Measurements from ENCODE around the gene CCDC27.
A peak's percentile ranks its signal among the peaks of the same experiment; 100 is the strongest.

CCDC27 gene

DNA sequence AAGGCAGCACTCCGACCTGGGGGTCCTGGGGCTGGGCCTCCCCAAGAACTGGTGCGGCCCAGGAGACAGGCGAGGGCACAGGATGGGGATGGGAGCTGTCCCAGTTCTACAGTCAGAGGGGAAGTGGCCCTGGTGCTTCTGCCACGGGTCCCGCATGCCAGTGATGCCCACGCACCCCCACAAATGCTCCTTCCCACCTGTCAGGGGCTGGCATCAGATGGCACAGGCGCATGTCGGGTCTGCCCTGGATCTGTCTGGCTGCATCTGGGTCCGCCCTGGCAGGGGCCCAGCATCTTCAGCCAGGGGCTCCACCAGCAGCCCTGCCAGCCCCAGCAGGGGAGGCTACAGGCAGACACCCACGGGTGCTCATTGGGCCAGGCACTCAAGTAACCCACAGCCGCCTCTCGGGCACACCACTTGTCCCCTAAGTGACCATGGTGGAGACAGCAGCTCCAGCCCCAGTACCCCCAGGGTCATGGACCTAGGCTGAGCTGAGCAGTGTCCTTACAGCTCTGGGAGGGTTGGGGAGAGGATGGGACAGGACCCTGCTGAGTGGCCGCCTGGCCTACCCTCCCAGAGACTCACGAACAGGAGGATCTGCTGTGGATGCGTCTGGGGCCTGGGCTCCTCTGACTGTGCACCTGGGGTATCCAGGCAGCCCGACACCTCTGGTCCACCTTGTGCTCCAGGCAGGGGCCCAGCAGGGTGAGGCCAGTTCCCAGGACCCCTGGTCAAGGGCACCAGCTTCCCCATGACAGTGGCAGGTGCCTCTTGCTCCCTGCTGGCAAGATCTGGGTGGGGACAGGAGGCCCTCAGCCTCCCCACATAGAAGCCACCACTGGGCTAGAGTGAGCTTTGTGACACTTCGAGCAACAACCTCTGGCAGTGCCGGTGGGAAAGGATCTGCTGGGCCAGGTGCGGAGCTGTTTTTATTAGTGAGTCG, 25.7 kb downstream of the CCDC27 start:
- DNase-seq, result no peak

DNA sequence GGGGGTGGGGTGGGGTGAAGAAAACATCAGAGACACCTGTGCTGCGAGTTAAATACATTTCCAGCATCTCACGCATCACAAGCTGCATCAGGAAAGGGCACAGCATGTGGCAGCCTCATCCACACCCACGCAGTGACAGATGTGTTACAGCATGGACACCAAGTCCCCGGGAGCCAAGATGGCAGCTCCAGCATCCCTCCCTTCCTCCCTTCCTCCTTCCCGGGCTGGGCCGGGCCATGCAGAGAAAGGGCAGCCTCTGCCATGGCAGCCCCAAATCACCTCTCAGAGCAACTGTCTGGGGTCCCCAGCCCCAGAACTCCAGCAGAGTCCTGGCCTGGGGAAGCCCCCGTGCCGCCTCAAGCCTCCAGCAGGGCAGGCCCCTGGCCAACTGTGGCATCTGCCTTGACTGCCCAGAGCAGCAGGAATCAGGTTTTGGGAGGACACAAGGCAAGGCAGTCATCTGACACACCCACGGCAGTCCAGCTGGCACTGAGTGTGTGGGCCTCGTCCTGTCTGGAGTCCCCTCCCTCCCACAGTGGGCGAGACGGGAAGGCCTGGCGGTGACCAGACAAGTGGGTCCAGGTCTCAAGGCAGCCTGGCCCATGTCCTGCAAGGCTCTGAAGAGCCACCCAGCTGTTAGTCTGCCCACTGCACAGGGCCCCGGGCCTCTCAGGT, 26.5 kb downstream of the CCDC27 start:
- peak; percentile 27 for DNase-seq

DNA sequence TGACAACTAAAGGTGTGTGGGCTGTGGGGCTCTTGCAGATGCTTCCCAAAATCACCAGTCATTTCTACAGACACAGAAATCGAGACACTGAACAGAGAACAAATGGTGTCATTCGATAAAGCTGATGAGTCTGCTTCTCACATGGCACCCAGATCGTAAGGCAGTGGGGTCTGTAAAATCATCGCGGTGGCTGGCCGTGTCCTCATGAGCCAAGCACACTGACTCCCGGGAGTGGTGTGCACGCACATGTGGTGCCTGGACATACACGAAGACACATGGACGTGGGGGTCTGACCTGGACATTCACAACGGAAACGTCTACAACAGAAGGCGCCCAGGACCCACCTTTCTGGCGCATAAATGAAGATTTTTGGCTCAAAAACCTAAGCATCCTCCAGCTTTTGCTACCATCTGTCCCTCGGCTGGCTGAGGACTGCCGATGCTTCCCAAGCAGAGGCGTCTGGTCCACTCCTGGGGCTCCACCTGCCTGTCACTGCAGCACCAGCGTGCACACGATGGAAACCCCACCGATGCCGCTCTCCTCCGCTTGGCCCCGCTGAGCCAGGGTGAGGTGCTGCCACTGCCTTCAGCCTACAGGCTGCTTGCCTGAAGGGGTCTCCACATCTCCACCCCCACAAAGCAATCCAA, 27.1 kb downstream of the CCDC27 start:
- no peak for DNase-seq

DNA sequence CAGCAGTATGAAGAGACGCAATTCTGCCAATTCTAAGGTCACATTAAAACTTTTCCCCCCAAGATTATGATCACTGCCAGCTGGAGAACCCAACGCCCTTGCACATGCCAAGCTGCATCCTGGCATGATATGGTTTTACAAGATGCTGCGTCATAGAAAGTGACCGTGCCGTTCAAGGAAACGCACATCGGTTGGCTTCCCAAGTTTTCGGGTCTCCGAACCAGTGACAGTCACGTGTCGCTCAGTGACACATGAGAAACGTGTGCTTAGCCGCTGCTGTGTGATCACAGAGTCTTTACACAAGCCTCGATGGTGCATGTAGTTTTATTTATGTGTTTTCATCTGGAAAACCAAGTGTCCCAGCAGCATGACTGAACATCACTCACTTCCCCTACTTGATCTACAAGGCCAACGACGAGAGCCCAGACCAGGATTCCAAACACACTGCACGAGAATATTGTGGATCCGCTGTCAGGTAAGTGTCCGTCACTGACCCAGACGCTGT, 27.7 kb downstream of the CCDC27 start:
- no peak for DNase-seq

DNA sequence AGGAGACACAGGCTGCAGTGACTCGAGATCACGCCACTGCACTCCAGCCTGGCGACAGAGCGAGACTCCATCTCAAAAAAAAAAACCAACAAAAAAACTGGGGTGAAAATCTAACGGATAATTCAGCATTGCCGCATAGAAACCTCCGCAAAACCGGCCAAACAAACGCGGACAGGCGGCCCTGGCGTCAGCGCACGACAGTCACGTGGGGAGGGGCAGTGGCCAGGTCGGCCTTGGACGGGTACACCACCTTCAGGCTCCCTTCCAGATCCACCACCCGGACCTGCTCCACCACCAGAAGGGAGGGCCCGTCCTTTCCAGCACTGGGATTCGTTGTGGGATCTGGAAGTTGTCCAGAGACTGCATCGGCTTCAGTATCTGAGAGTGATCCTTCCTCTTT, 28.7 kb downstream of the CCDC27 start:
- no peak for DNase-seq

DNA sequence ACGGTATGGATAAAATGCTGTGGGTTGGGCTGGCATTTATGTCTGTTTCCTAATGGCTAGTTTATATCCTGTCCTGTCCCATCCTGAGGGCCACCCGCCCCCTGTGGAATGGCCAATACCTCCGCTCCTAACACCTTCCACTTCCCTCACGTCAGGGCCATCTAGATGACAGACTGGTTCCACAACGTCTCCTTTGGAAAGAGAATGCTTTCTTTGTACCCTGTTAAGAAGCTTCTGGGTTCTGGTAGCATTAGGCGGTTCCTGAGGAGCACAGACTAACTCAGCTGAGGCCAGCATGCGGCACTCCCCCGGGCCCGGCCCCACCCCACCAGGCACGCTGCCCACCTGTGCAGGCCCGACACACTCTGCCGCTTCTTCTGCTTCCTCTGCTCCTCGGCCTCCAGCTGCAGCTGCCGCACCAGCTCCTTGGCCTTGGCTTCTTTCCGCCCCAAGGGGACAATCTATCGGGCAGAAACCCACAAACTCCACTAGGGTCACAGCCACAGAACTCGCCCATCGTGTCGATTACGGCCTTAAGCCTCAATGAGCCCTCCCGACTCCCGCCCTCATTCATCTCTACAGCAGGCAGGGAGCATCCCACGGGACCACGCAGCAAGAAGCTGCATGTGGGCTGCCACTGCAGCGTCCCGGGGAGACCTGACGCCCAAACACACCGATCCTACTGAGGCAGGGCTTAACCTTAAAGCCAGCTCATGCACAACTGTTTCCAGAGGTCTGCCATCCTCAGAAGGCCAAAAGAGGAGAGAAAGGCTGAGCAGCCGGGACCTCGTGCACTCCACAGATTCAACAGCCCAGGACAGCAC, 31.6 kb downstream of the CCDC27 start:
- no peak for DNase-seq

DNA sequence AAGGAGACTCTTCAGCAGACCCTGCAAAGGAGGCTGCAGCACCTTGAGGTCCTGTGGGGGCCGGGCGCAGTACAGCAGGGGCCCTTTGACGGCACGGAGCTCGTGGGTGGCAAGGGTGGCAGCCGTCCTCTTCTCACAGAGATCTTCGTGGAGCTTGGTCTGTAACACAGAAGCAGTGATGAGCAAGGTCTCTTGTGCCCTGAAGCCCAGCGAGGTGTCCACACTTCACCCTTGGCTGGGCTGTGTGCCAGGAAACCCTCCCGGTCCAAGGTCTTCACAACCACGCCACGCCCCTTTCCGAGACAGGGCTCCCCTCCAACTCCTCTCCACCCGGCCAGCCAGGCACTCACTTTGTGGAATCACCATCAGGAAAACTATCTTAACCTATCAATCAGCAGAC, 32.8 kb downstream of the CCDC27 start:
- no peak for DNase-seq

DNA sequence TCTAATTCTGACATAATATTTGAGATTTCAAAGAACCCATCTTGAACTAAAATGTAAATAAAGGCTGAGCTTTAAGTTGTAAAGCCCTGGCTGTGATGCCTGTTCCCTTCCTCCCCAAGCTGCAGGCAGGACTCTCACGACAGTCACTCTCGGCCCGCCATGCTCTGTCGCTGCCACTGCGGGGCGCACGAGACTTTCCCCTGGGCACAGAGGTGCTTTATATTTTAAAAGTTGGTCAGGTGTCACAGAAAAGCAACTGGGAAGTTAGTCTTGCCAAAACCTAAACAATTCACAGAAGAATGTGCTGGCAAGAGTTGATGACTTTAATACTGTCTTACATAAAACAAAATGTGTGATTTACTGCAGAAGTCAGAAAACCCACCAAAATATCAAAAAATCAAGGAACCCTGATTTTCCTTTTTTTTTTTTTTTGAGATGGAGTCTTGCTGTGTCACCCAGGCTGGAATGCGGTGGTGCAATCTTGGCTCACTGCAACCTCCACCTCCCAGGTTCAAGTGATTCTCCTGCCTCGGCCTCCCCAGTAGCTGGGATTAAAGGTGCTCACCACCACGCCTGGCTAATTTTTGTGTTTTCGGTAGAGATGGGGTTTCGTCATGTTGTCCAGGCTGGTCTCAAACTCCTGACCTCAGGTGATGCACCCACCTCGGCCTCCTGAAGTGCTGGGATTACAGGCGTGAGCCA, 33.4 kb downstream of the CCDC27 start:
- DNase-seq, result no peak

DNA sequence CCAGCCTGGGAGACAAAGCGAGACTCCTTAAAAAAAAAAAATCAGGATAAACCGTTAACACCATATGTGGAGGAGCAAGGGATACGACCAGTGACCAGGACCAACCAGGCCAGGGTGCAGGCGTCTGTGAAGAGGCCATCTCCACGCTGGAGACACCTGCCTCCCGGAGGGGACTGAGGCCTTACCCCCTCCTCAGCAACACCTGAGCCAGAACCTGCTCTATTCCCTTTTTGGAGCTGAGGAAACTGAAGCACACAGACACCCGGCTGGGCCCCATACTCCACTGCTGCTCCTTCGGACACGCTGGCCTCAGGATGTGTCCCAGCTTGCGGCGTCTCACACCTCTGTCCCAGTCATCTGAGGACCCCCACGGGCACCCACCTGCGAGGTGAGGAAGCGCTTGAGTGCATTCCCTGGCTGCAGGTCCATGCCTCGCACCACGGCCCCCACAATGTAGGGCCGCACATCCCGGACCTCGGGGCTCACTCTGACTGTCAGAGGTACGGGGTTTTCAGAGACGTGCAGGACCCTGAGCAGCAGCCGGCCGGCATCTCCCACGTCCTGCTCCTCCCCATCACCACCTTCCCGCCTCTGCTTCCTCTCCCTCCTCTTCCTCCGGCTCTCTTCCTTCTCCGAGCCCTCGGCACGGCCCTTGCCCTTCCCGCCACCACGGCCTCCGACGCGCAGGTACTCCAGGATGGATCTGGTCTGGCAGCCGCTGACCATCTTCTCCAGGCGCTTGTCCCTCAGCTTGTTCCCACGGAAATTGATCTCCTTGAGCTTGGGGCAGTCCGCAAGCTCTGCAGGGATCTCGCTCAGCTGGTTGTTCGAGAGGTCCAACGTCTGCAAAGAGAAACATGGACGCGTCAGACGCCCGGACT, 34.5 kb downstream of the CCDC27 start:
- no peak for DNase-seq

DNA sequence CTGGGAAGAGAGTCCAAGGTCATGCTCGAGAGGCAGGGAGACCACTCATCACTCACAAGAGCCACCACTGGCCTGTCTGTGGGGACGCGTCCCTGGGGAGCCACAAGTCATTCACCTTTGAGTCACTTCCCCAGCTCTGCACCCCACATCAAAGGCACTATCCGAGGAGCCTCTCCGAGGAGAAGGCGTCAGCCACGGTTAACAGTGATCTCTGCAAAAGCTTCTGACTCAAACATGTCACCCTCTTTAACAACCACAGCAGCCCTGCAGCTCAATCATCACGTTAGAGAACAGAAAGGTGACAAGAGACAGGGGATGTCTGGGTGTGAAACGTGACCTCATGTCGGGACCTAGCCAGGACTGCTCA, 35.1 kb downstream of the CCDC27 start:
- no peak for DNase-seq

DNA sequence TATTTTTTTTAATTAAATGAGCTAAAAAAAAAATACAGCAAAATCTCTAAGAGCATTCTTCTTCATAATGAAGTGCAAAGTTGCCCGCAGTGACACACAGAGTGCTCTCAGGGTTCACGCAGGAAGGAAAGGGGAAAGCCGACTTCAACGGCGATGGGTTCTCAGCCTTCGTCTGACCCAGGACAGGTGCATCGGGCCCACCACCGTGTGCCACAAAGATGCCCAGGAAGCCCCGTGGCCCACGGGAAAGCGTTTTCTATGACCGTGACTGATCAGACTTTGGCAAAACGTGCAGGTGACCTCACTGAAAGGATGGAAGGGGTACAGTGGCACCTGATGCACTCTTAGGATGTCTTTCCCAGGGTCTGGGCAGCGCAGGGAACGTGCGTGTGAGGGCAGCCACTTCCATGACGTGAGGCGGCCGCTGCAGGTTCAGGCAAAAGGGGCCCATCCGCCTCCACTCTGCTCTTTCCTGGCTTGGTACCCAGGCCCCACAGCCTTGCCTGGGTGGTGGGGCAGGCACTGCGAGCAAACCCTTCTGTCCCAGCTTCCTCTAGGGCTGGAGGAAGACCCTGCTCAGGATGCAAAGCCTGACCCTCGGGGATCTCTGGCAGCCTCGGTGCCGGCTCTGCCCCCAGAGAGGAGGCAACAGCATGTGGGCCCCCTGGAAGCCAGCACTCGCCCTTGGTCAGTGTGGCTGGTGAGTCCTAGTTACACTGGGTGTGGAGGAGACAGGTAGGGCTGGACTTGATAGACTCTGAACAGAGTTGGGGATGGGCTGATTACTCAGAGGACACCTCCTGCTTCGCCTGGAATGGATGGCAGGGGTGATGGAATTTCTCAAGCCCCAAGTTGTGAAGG, 35.7 kb downstream of the CCDC27 start:
- DNase-seq, result no peak

DNA sequence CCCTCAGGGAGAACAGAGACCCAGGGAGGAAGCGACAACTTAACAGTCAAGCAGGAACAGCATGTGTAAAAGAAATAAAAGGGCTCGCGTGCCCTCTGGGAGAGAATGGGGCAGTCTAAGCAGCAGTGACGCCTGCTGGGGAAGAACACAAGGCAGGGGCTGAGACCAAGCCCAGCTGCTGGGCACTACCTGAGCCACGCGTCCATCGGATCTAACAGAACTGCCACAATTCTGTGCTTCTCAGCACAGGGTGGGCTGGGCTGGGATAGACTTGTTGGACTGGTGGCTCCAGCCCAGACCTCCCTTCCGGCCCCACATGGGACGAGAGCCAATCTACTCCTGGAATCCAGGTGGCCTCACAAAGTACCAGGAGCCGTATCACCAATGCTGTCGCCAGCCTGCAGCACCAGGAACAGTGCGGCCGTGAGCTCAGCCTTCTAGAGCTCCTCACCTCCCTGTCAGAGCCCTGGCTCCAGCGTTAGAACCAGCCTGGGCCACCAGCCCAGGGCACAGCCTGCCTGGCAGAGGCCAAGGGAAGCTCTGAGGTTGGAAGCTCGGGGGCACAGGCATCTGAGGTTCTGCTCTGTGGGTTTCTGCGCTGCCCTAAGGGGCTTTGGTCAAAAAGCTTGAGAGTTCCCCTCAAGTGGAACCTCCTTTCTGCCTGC, 36.6 kb downstream of the CCDC27 start:
- DNase-seq, result peak; percentile 16

DNA sequence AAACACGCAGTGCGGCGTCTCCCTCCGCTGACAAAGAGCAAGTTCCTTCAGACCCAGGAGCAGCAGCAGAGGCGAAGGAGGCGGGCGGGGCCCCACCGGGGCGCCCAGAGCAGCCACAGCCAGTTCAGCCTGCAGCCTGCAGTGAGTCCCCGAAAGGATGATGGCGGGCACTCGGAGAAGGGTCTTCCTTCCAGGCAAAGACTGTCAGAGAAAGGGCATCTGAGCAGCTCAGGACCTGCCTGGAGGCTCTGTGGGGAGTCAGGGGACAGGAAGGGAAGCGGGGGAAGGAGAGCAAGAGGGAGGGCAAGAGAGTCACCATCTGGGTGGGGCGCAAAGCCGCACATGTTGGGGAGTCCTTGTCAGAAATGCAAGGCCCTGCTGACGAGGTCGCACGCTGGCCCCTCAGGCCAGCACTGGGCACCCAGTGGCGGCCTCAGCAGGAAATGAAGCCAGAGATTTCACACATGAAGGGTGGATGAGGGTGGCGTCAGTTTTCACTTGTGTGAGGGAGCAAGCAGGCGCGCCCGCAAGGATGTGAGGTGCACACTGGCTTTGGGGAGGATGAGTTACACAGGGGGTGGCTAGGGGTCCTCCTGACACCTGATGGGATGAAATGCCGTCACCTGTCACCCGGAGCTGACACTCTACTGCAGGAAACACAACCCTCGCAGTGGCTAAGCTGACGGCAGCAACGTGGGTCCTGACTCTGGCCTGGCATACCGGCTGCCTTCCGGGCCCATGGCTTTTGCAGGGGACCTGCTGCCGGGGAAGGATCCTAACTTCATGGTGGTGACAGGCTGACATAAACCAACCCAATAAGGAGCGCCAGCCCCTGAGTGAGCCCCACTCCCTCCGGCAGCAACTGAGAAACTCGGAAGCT, 37.4 kb downstream of the CCDC27 start:
- no peak for DNase-seq

DNA sequence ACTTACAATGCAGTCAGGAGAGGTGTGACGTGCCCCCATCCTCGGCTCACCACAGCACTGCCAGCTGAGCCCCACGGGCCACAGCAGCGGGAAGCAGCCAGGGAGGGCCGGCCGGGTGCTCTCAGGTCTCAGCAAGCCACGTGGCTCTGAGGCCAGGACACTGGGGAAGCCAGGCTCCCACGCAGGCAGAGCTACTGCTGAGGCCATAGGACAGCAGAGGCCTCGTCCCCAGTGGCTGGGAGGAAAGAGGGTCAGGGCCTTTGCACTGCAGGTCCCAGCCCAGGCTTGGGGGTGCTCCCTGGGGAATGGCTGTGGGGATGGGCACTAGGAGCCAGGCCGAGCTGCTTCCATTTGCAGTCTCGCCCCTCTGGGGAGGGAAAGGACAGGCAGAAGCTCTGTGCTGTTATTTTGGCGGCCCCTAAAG, 38.3 kb downstream of the CCDC27 start:
- peak; percentile 15 for DNase-seq

DNA sequence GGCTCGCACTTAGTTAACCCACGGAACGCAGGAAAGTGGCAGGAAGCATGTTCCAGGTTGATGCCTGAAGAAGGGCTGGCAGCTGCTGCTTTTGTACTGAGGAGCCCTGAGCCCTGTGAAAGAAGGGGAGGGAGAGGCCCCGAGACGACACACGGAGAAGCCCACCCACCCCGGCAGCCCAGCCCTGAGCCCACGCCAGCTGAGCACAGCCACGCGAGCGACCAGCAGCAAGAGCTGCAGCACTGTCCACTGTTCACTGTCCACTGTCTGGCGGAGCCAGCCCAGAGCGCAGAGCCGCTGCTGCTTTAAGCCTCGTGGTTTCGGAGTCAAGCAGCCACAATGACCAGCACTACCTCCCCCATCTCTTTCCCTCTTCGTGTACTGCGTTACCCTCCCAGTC, 38.7 kb downstream of the CCDC27 start:
- DNase-seq, result no peak

DNA sequence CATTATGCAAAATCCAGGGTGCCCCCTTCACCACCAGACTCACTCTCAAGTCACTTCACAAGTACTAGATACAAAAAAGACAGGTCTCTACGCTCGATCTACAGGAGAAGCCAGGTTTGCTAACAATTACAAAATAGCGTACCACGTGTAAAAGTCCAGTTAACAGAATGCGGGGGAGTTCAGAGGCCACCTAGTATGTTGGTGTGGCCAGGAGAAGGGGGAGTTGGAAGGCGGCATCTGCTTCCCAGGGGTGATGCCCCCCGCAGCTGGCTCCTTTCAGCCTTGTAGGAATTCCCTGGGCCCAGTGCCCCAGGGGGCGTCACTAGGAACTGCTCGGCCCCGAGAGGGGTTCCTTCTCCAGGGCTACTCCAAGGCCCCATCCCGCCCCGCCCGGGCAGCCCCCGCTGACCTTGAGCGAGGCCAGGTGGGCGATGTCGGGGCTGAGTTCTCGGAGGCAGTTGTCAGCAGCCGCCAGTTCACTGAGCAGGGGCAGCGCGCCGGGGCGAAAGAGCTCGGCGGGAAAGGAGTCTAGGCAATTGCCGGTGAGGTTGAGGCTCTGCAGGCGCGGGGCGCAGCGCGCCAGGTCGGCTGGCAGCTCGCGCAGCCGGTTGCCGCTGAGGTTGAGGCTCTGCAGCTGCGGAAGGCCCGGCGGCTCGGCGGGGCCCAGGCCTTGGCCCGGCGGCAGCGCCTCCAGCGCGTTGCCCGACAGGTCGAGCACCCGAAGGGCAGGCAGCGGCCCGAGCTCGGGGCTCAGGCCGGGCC, 43.4 kb downstream of the CCDC27 start:
- DNase-seq, result peak; percentile 22
